ENCODE results near the gene AKT1.

GRCh38 chr14:104749111-104749649 lies 46.4 kb downstream of the AKT1 start:
- TF ChIP-seq POLR2A (IDR thresholded peaks at IDR 0.05; ENCODE audit: low read length) (no peak), GATA1 (IDR thresholded peaks at IDR 0.05; ENCODE audit: low read depth, low read length) (no peak)
